ENCODE measurements around the gene IL12RB2. TPM values are rescaled to one million over a fixed set of nuclear protein-coding genes. Genes with fewer than 3 reads are reported as not detected.

IL12RB2 gene, protein sequence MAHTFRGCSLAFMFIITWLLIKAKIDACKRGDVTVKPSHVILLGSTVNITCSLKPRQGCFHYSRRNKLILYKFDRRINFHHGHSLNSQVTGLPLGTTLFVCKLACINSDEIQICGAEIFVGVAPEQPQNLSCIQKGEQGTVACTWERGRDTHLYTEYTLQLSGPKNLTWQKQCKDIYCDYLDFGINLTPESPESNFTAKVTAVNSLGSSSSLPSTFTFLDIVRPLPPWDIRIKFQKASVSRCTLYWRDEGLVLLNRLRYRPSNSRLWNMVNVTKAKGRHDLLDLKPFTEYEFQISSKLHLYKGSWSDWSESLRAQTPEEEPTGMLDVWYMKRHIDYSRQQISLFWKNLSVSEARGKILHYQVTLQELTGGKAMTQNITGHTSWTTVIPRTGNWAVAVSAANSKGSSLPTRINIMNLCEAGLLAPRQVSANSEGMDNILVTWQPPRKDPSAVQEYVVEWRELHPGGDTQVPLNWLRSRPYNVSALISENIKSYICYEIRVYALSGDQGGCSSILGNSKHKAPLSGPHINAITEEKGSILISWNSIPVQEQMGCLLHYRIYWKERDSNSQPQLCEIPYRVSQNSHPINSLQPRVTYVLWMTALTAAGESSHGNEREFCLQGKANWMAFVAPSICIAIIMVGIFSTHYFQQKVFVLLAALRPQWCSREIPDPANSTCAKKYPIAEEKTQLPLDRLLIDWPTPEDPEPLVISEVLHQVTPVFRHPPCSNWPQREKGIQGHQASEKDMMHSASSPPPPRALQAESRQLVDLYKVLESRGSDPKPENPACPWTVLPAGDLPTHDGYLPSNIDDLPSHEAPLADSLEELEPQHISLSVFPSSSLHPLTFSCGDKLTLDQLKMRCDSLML
- 0.72 TPM in 1 of 2 replicates, not detected in the other for total RNA-seq

DNA sequence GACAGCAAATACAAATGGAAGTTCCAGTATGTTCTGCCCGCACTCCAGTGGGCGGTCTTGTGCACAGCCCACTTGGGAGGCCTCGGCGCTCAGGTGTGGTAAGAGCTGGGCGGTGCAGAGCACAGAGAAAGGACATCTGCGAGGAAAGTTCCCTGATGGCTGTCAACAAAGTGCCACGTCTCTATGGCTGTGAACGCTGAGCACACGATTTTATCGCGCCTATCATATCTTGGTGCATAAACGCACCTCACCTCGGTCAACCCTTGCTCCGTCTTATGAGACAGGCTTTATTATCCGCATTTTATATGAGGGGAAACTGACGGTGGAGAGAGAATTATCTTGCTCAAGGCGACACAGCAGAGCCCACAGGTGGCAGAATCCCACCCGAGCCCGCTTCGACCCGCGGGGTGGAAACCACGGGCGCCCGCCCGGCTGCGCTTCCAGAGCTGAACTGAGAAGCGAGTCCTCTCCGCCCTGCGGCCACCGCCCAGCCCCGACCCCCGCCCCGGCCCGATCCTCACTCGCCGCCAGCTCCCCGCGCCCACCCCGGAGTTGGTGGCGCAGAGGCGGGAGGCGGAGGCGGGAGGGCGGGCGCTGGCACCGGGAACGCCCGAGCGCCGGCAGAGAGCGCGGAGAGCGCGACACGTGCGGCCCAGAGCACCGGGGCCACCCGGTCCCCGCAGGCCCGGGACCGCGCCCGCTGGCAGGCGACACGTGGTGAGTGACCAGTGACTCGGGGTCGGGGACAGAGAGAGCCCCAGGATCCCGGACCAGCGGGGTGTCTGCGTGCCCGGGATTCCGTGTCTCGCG, at the start of gene IL12RB2:
Gene IL12RB2 (plus strand): TSS at position 623 of the 810 bp plus-strand sequence. CDS start 12,496 bp downstream, outside the sequence.

DNA sequence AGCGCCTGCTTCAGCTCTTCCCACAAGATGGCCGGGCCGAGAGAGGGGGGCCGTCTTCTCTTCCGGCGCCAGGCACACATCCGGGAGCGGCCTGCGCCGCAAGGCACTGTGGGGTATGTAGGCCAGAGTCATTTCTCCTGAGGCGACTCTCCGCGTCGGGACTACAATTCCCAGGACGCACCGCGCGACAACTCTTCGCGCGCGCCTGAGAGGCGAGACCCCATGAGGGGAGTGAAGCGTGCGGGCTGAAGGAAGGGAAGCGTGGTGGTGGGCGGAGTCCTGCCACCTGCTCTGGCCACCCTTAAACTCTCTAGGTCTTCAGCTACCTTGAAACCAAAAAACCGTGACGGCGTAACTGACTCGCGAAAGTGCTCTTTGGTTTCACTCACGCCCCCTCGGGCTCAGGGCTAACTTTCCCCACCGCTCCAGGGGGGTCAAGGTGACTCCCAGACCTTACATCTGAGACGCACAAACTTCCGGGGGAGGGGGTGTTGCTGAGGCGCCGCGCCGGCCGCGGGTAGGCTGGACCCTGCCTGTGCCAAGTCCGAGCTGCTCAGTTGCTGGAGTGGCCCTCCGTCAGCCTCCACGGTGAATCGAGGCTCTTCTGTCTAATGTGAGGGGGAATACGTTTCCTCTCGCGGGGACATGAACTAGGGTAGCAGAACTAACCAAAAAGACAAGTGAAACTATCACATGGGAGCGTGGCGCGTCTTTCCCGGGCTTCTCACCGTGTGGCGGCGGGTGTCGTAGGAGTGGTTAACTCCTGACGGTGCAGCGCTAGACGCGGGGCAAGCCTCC, 122.9 kb downstream of the IL12RB2 start, which contains the start of gene SERBP1:
Gene SERBP1 (minus strand): TSS at position 45 of the 798 bp plus-strand sequence. CDS start 102 bp downstream, outside the sequence.

Small RNAs within 50 kb of the gene (small RNA-seq; reads per million reads assigned to genes)
- gene RNU4ATAC4P (ENCODE audit: low replicate concordance), result not detected
- 0.23 reads per million for gene RNU6-387P (ENCODE audit: low replicate concordance)

Other genes starting within 250 kb of the IL12RB2 start
- not detected in 2 replicates for gene C1orf141, start 172.9 kb upstream of the IL12RB2 start, total RNA-seq
- not detected in 2 replicates for gene IL23R, start 141.4 kb upstream of the IL12RB2 start, total RNA-seq
- 151 and 212 TPM in 2 replicates for gene SERBP1, start 122.5 kb downstream of the IL12RB2 start, total RNA-seq

All from placental pericyte (primary cell).